Endothelial cell of umbilical vein (primary cell): ENCODE data around the gene HOXC9.

Experiments
- CTCF ChIP-seq, 2 donors: IDR thresholded peaks; 1 replicate in 1 of 2; 2 replicates in 1 of 2; pipeline ENCODE4 v1.5.1; 2011; ENCODE audit warnings: low read length in 2 of 2, mild to moderate bottlenecking in 2 of 2, moderate library complexity in 2 of 2, control low read depth in 1 of 2, inconsistent platforms in 1 of 2, low read depth in 1 of 2; ENCODE audit not compliant: insufficient read depth in 1 of 2; ENCODE audit errors: extremely low read depth in 1 of 2
- POLR2A ChIP-seq: IDR thresholded peaks from 2 replicates; pipeline ENCODE4 v1.6.1; 2012; ENCODE audit warnings: low read depth, mild to moderate bottlenecking, control low read depth, low read length
- POLR2AphosphoS5 ChIP-seq: IDR thresholded peaks from 2 replicates; pipeline ENCODE4 v1.6.1; 2012; ENCODE audit warnings: low read depth, mild to moderate bottlenecking, control low read depth, low read length, moderate library complexity; ENCODE audit not compliant: insufficient read depth
- TF ChIP-seq, protein P1 (sequence below): IDR thresholded peaks from 2 replicates; pipeline ENCODE4 v1.6.1; 2011; ENCODE audit not compliant: insufficient read depth, insufficient read length

- TF ChIP-seq CTCF (IDR thresholded peaks at IDR 0.05; ENCODE audit: extremely low read depth in 1 of 2, insufficient read depth in 1 of 2, low read depth in 1 of 2, low read length in 2 of 2) (no peak), POLR2AphosphoS5 (no peak), POLR2A (no peak)
- TF ChIP-seq, protein P1, sequence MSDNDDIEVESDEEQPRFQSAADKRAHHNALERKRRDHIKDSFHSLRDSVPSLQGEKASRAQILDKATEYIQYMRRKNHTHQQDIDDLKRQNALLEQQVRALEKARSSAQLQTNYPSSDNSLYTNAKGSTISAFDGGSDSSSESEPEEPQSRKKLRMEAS = no peak
Observed at GRCh38 chr12:54028314-54029201, 28.6 kb downstream of the HOXC9 start, which contains the start of gene HOXC6.
